ENCODE data around the gene TXNRD3. TPM values are rescaled to one million over a fixed set of nuclear protein-coding genes. Genes with fewer than 3 reads are reported as not detected.

The TXNRD3 gene
- total RNA-seq, 1 donor from 2014 or later = 6.2 TPM

GRCh38 chr3:126692858-126693257 is 37.9 kb upstream of the TXNRD3 start:
- TF ChIP-seq CTCF (IDR thresholded peaks at IDR 0.05; ENCODE audit: insufficient read depth, low read length, poor library complexity, severe bottlenecking) = no peak
- H3K27me3 ChIP-seq (ENCODE audit: control insufficient read depth, insufficient read depth, low read length) = peaks cover 10% of the 10 kb centered on the region
- H3K4me3 ChIP-seq (ENCODE audit: low read depth, low read length) = no peak overlapping the region
- H3K36me3 ChIP-seq (ENCODE audit: control insufficient read depth, insufficient read depth, low read length) = no peaks in the 10 kb centered on the region
- DNase-seq (ENCODE audit: low read depth) = no peak

GRCh38 chr3:126691765-126692164 is 36.8 kb upstream of the TXNRD3 start:
- H3K27me3 ChIP-seq (ENCODE audit: control insufficient read depth, insufficient read depth, low read length) = peaks cover 10% of the 10 kb centered on the region
- H3K4me3 ChIP-seq (ENCODE audit: low read depth, low read length) = no peak overlapping the region
- no peak for TF ChIP-seq CTCF (IDR thresholded peaks at IDR 0.05; ENCODE audit: insufficient read depth, low read length, poor library complexity, severe bottlenecking)
- DNase-seq (ENCODE audit: low read depth) = no peak
- no peaks in the 10 kb centered on the region for H3K36me3 ChIP-seq (ENCODE audit: control insufficient read depth, insufficient read depth, low read length)

- no peak for DNase-seq (ENCODE audit: low read depth)
These were observed 30.6 kb upstream of the TXNRD3 start for GRCh38 chr3:126685493-126685892.

GRCh38 chr3:126685021-126685420 is 30.1 kb upstream of the TXNRD3 start:
- peaks cover 9% of the 10 kb centered on the region for H3K27me3 ChIP-seq (ENCODE audit: control insufficient read depth, insufficient read depth, low read length)
- DNase-seq (ENCODE audit: low read depth) = no peak
- no peak for TF ChIP-seq CTCF (IDR thresholded peaks at IDR 0.05; ENCODE audit: insufficient read depth, low read length, poor library complexity, severe bottlenecking)
- H3K4me3 ChIP-seq (ENCODE audit: low read depth, low read length) = no peak overlapping the region
- no peaks in the 10 kb centered on the region for H3K36me3 ChIP-seq (ENCODE audit: control insufficient read depth, insufficient read depth, low read length)

More at GRCh38 chr3:126685493-126685892, 30.6 kb upstream of the TXNRD3 start:
- H3K4me3 ChIP-seq (ENCODE audit: low read depth, low read length) = no peak overlapping the region
- H3K36me3 ChIP-seq (ENCODE audit: control insufficient read depth, insufficient read depth, low read length) = no peaks in the 10 kb centered on the region
- peaks cover 9% of the 10 kb centered on the region for H3K27me3 ChIP-seq (ENCODE audit: control insufficient read depth, insufficient read depth, low read length)
- no peak for TF ChIP-seq CTCF (IDR thresholded peaks at IDR 0.05; ENCODE audit: insufficient read depth, low read length, poor library complexity, severe bottlenecking)

- no peaks in the 10 kb centered on the region for H3K36me3 ChIP-seq (ENCODE audit: control insufficient read depth, insufficient read depth, low read length)
- TF ChIP-seq CTCF (IDR thresholded peaks at IDR 0.05; ENCODE audit: insufficient read depth, low read length, poor library complexity, severe bottlenecking) = no peak
- no peak for DNase-seq (ENCODE audit: low read depth)
- no peak overlapping the region for H3K4me3 ChIP-seq (ENCODE audit: low read depth, low read length)
- peaks cover 9% of the 10 kb centered on the region for H3K27me3 ChIP-seq (ENCODE audit: control insufficient read depth, insufficient read depth, low read length)
These were observed 29.4 kb upstream of the TXNRD3 start for GRCh38 chr3:126684218-126684751.

- DNase-seq (ENCODE audit: low read depth) = no peak
- no peaks in the 10 kb centered on the region for H3K36me3 ChIP-seq (ENCODE audit: control insufficient read depth, insufficient read depth, low read length)
- peaks cover 15% of the 10 kb centered on the region for H3K27me3 ChIP-seq (ENCODE audit: control insufficient read depth, insufficient read depth, low read length)
- TF ChIP-seq CTCF (IDR thresholded peaks at IDR 0.05; ENCODE audit: insufficient read depth, low read length, poor library complexity, severe bottlenecking) = no peak
- H3K4me3 ChIP-seq (ENCODE audit: low read depth, low read length) = no peak overlapping the region
These were observed 28.1 kb upstream of the TXNRD3 start for GRCh38 chr3:126683069-126683468.
